HepG2 (cell line): Measurements from ENCODE around the gene MED25. TPM values are rescaled to one million over a fixed set of nuclear protein-coding genes. Genes with fewer than 3 reads are reported as not detected.

ENCODE experiments used
- AGO1 ChIP-seq: fragments of 200-400 bp; formaldehyde crosslinking; IDR thresholded peaks from 2 replicates; pipeline ENCODE4 v1.6.1; 2017; ENCODE audit warnings: mild to moderate bottlenecking, low read depth, low read length, moderate library complexity; ENCODE audit not compliant: poor library complexity, severe bottlenecking
- ARNTL ChIP-seq: sonication (generic); formaldehyde crosslinking; IDR thresholded peaks from 2 replicates; pipeline ENCODE4 v1.4.0; 2020; ENCODE audit warnings: mild to moderate bottlenecking, missing genetic modification reagents
- ELF4 ChIP-seq: sonication (generic); formaldehyde crosslinking; IDR thresholded peaks from 2 replicates; pipeline ENCODE4 v1.5.0; 2020; ENCODE audit warnings: missing genetic modification reagents, mild to moderate bottlenecking, moderate library complexity, borderline replicate concordance
- MED13 ChIP-seq: sonication (generic); formaldehyde crosslinking; IDR thresholded peaks from 2 replicates; pipeline ENCODE4 v1.5.0; 2020; ENCODE audit warnings: missing genetic modification reagents
- NR3C1 ChIP-seq: sonication (generic); formaldehyde crosslinking; IDR thresholded peaks from 2 replicates; pipeline ENCODE4 v1.4.0; 2020; ENCODE audit warnings: missing genetic modification reagents
- NRL ChIP-seq: sonication (generic); formaldehyde crosslinking; IDR thresholded peaks from 2 replicates; pipeline ENCODE4 v1.5.0; 2020; ENCODE audit warnings: missing genetic modification reagents, mild to moderate bottlenecking, moderate library complexity, borderline replicate concordance
- SNAI1 ChIP-seq: sonication (generic); formaldehyde crosslinking; IDR thresholded peaks from 2 replicates; pipeline ENCODE4 v1.5.0; 2020; ENCODE audit warnings: mild to moderate bottlenecking, missing genetic modification reagents, borderline replicate concordance
- SRSF4 ChIP-seq: fragments of 200-400 bp; formaldehyde crosslinking; IDR thresholded peaks from one replicate; pipeline ENCODE4 v1.6.1; 2018; ENCODE audit warnings: mild to moderate bottlenecking, low read depth, low read length, moderate library complexity; ENCODE audit not compliant: poor library complexity, severe bottlenecking
- XBP1 ChIP-seq: sonication (generic); formaldehyde crosslinking; IDR thresholded peaks from 2 replicates; pipeline ENCODE4 v1.5.0; 2020; ENCODE audit warnings: missing genetic modification reagents
- ZNF329 ChIP-seq: sonication (generic); formaldehyde crosslinking; IDR thresholded peaks from 2 replicates; pipeline ENCODE4 v1.9.0; 2021; ENCODE audit warnings: low read depth, mild to moderate bottlenecking, missing genetic modification reagents
- ZNF549 ChIP-seq: sonication (generic); formaldehyde crosslinking; IDR thresholded peaks from 2 replicates; pipeline ENCODE4 v1.5.0; 2020; ENCODE audit warnings: missing genetic modification reagents
- ZNF572 ChIP-seq: sonication (generic); formaldehyde crosslinking; IDR thresholded peaks from 2 replicates; pipeline ENCODE4 v1.5.1; 2020; ENCODE audit warnings: mild to moderate bottlenecking, missing genetic modification reagents
- ZNF615 ChIP-seq: sonication (generic); formaldehyde crosslinking; IDR thresholded peaks from 2 replicates; pipeline ENCODE4 v1.5.0; 2020; ENCODE audit warnings: mild to moderate bottlenecking, missing genetic modification reagents, borderline replicate concordance
- ZNF619 ChIP-seq: sonication (generic); formaldehyde crosslinking; IDR thresholded peaks from 2 replicates; pipeline ENCODE4 v1.4.0; 2020; ENCODE audit warnings: mild to moderate bottlenecking, missing genetic modification reagents
- ZNF768 ChIP-seq: sonication (generic); formaldehyde crosslinking; IDR thresholded peaks from 2 replicates; pipeline ENCODE4 v1.4.0; 2020; ENCODE audit warnings: missing genetic modification reagents
- ZNF790 ChIP-seq: sonication (generic); formaldehyde crosslinking; IDR thresholded peaks from 2 replicates; pipeline ENCODE4 v1.8.0; 2022; ENCODE audit warnings: missing genetic modification reagents, mild to moderate bottlenecking, borderline replicate concordance
- ZNF792 ChIP-seq: IDR thresholded peaks from 2 replicates; pipeline ENCODE4 v1.6.1; 2016
- polyA plus RNA-seq, 8 experiments: library from polyadenylated mRNA; depleted of rRNA in 3 of 8; stranded (reverse) in 7 of 8; unstranded in 1 of 8; fragments of >200 nt; fragmentation: Illumina TruSeq in 4 of 8; extraction: Trizol in 4 of 8; gene quantifications; 2 replicates each; pipeline versions ENCODE4 v1.2.1 to v1.2.3, GENCODE V29; 2011 to 2016; ENCODE audit warnings: low read depth in 4 of 8, missing spikeins in 1 of 8, mixed read lengths in 1 of 8; ENCODE audit not compliant: insufficient read depth in 1 of 8
- total RNA-seq, 5 experiments: library from RNA; depleted of rRNA; stranded (reverse); fragments of >200 nt; fragmentation: Illumina TruSeq; extraction: Trizol; gene quantifications; 2 replicates each; pipeline ENCODE4 v1.2.3, GENCODE V29; 2016; ENCODE audit warnings: low read depth in 1 of 5
- TF ChIP-seq, protein P1 (sequence below): sonication (generic); formaldehyde crosslinking; IDR thresholded peaks from 2 replicates; pipeline ENCODE4 v1.8.0; 2022; ENCODE audit warnings: mild to moderate bottlenecking, missing genetic modification reagents
- TF ChIP-seq, protein P2 (sequence below): sonication (generic); formaldehyde crosslinking; IDR thresholded peaks from 2 replicates; pipeline ENCODE4 v1.4.0; 2020; ENCODE audit warnings: mild to moderate bottlenecking, low read depth, missing genetic modification reagents
- TF ChIP-seq, protein P3 (sequence below): sonication (generic); formaldehyde crosslinking; IDR thresholded peaks from 2 replicates; pipeline ENCODE4 v1.8.0; 2022; ENCODE audit warnings: mild to moderate bottlenecking, missing genetic modification reagents, moderate library complexity
- TF ChIP-seq, protein P4 (sequence below): IDR thresholded peaks from 2 replicates; pipeline ENCODE4 v1.6.1; 2012; ENCODE audit warnings: low read length, improper control_type of control experiment
- TF ChIP-seq, protein P5 (sequence below): sonication (generic); formaldehyde crosslinking; IDR thresholded peaks from 2 replicates; pipeline ENCODE4 v1.4.0; 2020; ENCODE audit warnings: mild to moderate bottlenecking, missing genetic modification reagents

MED25 gene
- total and polyA plus RNA-seq, 2 of the 13 experiments (the other 11 are each of a cell fraction or from before 2014, with no cell fraction given), result 11.1 to 15.1 TPM

DNA sequence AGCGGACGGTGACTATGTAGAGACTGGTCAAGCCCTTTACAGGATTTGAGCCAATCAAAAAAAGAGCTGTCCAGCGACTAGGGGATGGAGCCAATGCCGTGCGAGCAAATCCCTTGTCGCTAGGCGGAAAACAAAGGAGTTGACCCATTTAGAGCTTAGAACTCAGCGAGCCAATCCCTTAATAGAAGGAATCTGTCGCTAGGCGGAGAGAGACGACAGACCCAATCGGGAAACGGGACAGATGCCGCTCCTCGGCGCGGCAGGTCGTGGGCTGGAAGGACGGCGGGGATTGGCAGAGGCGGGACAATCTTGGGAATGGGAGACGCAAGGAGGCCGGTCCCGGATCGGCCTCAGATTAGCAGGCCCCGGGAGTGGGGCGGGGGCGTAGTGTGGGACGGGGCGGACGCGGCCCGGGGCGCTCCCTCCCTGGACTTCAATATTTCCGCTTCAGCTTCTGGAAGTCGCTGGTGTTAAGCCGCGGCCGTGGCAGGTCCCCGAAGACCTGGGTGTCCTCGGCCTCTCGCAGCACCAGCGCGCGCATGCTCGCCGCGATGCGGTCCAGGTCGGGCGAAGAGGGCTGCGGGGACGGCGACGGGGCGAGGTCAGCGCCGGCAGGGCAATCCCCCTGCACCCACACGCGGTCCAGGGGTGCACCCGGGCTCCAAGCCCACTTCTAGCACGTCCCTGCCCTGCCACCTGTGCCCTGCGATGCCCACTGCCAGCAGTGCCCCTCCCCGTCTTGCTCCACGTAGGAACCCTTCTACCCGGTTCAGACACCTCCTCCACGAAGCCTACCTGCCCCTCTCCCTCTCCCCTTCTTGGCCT lies 51.6 kb downstream of the MED25 start (continued):
- TF ChIP-seq AGO1 (peak; percentile 89), MED13 (0 out of 2 replicates have a peak, but pooled peaks have one; percentile 43), XBP1 (no peak), SRSF4 (no peak), ELF4 (CRISPR knock-in tag) (no peak), ZNF768 (CRISPR knock-in tag) (no peak), ARNTL (no peak), ZNF792 (CRISPR knock-in tag) (peak; percentile 43; the same call in 1 of the 2 replicates), ZNF619 (no peak), ZNF790 (no peak), NRL (CRISPR knock-in tag) (0 out of 2 replicates have a peak, but pooled peaks have one; percentile 35), ZNF572 (CRISPR knock-in tag) (peak; percentile 31; the same call in 1 of the 2 replicates), ZNF615 (CRISPR knock-in tag) (no peak), ZNF549 (CRISPR knock-in tag) (no peak), ZNF329 (CRISPR knock-in tag) (no peak), SNAI1 (CRISPR knock-in tag) (0 out of 2 replicates have a peak, but pooled peaks have one; percentile 61), NR3C1 (CRISPR knock-in tag) (no peak)
- TF ChIP-seq, protein P1, sequence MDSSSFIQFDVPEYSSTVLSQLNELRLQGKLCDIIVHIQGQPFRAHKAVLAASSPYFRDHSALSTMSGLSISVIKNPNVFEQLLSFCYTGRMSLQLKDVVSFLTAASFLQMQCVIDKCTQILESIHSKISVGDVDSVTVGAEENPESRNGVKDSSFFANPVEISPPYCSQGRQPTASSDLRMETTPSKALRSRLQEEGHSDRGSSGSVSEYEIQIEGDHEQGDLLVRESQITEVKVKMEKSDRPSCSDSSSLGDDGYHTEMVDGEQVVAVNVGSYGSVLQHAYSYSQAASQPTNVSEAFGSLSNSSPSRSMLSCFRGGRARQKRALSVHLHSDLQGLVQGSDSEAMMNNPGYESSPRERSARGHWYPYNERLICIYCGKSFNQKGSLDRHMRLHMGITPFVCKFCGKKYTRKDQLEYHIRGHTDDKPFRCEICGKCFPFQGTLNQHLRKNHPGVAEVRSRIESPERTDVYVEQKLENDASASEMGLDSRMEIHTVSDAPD, result no peak
- TF ChIP-seq, protein P2, sequence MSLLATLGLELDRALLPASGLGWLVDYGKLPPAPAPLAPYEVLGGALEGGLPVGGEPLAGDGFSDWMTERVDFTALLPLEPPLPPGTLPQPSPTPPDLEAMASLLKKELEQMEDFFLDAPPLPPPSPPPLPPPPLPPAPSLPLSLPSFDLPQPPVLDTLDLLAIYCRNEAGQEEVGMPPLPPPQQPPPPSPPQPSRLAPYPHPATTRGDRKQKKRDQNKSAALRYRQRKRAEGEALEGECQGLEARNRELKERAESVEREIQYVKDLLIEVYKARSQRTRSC (CRISPR knock-in tag), result no peak
- TF ChIP-seq, protein P3, sequence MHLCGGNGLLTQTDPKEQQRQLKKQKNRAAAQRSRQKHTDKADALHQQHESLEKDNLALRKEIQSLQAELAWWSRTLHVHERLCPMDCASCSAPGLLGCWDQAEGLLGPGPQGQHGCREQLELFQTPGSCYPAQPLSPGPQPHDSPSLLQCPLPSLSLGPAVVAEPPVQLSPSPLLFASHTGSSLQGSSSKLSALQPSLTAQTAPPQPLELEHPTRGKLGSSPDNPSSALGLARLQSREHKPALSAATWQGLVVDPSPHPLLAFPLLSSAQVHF (CRISPR knock-in tag), result no peak
- TF ChIP-seq, protein P4, sequence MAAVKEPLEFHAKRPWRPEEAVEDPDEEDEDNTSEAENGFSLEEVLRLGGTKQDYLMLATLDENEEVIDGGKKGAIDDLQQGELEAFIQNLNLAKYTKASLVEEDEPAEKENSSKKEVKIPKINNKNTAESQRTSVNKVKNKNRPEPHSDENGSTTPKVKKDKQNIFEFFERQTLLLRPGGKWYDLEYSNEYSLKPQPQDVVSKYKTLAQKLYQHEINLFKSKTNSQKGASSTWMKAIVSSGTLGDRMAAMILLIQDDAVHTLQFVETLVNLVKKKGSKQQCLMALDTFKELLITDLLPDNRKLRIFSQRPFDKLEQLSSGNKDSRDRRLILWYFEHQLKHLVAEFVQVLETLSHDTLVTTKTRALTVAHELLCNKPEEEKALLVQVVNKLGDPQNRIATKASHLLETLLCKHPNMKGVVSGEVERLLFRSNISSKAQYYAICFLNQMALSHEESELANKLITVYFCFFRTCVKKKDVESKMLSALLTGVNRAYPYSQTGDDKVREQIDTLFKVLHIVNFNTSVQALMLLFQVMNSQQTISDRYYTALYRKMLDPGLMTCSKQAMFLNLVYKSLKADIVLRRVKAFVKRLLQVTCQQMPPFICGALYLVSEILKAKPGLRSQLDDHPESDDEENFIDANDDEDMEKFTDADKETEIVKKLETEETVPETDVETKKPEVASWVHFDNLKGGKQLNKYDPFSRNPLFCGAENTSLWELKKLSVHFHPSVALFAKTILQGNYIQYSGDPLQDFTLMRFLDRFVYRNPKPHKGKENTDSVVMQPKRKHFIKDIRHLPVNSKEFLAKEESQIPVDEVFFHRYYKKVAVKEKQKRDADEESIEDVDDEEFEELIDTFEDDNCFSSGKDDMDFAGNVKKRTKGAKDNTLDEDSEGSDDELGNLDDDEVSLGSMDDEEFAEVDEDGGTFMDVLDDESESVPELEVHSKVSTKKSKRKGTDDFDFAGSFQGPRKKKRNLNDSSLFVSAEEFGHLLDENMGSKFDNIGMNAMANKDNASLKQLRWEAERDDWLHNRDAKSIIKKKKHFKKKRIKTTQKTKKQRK, result no peak
- TF ChIP-seq, protein P5, sequence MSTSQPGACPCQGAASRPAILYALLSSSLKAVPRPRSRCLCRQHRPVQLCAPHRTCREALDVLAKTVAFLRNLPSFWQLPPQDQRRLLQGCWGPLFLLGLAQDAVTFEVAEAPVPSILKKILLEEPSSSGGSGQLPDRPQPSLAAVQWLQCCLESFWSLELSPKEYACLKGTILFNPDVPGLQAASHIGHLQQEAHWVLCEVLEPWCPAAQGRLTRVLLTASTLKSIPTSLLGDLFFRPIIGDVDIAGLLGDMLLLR, result peak; percentile 60; the same call in 1 of the 2 replicates
